ENCODE results near the gene CROCC2.

Gene CROCC2

GRCh38 chr2:241038374-241039180, 132.4 kb downstream of the CROCC2 start:
- no peak for DNase-seq (ENCODE audit: low read depth)

GRCh38 chr2:241039416-241039815, 133.3 kb downstream of the CROCC2 start:
- DNase-seq (ENCODE audit: low read depth): no peak

DNA sequence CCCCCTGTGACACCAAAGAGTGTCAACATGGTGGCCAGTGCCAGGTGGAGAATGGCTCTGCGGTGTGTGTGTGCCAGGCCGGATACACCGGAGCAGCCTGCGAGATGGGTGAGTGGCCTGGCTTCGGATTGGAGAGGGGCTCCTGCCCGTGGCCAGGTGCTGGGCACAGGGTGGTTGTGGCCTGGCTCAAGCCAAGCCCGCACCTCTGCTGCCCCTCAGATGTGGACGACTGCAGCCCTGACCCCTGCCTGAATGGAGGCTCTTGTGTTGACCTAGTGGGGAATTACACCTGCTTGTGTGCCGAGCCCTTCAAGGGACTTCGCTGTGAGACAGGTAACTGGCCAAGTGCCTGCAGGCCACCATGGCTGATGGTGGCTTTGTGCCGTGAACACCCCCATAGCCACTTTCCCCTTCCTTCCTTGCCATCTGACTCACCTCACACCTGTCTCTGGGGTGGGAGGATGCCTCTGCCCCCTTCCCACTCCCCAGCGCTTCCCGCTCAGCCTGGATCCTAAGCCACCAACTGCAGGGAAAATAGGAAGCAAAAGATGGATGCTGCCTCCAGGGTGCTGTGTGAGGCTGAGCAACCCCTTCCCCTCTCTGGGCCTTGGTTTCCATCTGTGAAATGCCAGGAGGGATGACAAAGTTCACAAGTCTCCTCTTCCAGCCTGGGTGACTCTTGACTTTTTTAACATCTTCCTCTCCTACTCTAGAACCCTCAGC, 134.1 kb downstream of the CROCC2 start:
- no peak for DNase-seq (ENCODE audit: low read depth)

DNA sequence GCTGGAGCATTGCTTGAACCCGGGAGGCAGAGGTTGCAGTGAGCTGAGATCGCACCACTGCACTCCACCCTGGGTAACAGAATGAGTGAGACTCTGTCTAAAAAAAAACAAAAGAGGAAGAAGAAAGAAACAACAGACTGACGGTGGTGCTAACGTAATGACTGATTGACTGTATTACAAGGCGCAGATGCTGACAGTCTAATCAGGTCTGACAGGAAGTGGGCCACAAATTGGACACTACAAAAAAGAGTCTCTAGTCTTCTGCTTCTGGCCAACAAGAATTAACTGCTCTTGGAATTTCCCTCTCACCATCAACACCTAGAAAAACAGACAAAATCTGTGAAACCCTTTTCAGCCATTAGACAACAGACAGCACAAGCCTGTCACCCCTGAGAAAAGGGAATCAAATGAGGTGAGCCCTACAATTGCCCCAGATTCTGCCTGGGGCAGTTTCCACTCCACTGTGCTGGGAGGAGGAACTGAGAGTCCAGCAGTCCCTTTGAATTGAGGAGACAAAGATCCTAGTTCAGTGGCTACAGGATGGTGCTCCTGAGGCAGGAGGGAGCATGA, 135.5 kb downstream of the CROCC2 start:
- no peak for DNase-seq (ENCODE audit: low read depth)
